ENCODE data around the gene SNAI1. TPM values are rescaled to one million over a fixed set of nuclear protein-coding genes. Genes with fewer than 3 reads are reported as not detected.

SNAI1 gene
- total RNA-seq, 4 donors from 2014 or later, result 0.32 to 0.41 (median 0.40) TPM; not detected in 1

DNA sequence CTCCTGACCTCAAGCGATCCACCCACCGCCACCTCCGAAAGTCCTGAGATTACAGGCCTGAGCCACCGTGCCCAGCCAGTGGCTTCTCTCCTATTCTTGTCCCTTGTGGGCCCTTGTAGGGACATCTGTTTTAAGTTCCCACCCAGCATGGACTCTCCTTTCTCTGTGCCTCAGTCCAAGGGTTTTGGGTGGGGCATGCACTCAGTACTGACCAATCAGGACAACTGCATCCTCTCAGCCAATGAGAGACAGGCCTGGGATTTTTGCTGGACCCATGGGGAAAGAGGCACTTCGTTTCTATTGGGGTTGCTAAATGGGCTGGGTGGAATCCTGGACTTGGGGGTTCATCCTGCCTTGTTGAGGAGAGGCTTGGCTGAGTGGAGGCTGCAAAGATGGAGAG lies 34.4 kb downstream of the SNAI1 start:
- Histone ChIP-seq H3K4me1 (peaks cover 0 to 4% (median 2%) of the 10 kb centered on the region in 4 donors), H3K9me3 (no peaks in the 10 kb centered on the region), H3K27me3 (no peaks in the 10 kb centered on the region), H3K27ac (no peak overlapping the region), H3K36me3 (no peaks in the 10 kb centered on the region), H3K4me3 (no peak overlapping the region)
- in situ Hi-C loops (cut with MboI; ENCODE audit: low pct_ligation_motif_present in 1 of 4, low pct_unique_long_range_greater_than_20kb in 1 of 4, low sequenced_read_pairs in 3 of 4) (no loop called here), intact Hi-C loops (cut with DNase I; ENCODE audit: low total_unique reads) (no loop called here)
- TF ChIP-seq POLR2AphosphoS5 (IDR thresholded peaks at IDR 0.05), result no peak
- no peak for TF ChIP-seq CTCF (IDR thresholded peaks at IDR 0.05)
- TF ChIP-seq POLR2A (IDR thresholded peaks at IDR 0.05), result no peak
- no peak for TF ChIP-seq EP300 (IDR thresholded peaks at IDR 0.05; ENCODE audit: low read depth)
- DNase-seq, result no peak
- 86% methylated on average over 5 of the region's 5 CpGs; no CpG with 5 or more reads in 1 of the 2 donors for WGBS, 2 donors (ENCODE audit: low coverage in 1 of 2)

DNA sequence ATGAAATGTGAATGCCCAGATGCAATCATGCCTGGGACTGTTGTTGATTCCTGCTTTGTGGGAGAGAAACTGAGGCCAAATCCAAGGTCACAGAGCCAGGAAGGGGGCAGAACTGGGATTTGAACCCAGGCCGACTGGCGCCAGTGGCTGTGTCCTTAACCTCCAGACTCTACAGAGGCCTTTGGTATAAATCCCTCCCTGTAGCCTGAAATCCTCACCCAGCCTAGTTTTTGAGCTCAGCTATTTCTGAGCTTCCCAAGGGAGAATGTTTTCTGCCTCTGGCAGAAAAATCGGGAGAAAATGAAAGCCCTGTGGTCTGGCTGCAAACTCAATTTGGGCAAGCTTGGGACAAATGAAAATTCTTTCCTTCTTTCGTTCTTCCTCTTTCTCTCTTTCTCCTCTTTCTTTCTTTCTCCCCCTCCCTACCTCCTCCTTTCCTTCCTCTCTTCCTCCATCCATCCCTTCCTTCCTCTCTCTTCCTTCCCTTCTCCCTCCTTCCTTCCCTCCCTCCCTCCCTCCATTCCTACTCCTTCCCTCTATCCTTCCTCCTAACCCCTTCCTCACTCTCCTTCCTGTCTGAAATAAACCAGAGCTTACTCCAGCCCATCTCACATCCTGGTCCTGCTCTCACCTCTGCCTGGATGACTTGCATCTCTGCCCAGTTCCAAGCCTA lies 34.9 kb downstream of the SNAI1 start:
- H3K36me3 ChIP-seq, result no peaks in the 10 kb centered on the region
- no peaks in the 10 kb centered on the region for H3K27me3 ChIP-seq
- DNase-seq, result no peak
- intact Hi-C loops (cut with DNase I; ENCODE audit: low total_unique reads), result no loop called here
- 77 to 100% methylated on average over 1 to 4 of the region's 4 CpGs for WGBS, 2 donors (ENCODE audit: low coverage in 1 of 2)
- in situ Hi-C loops (cut with MboI; ENCODE audit: low pct_ligation_motif_present in 1 of 4, low pct_unique_long_range_greater_than_20kb in 1 of 4, low sequenced_read_pairs in 3 of 4), result no loop called here
- H3K9me3 ChIP-seq, result no peaks in the 10 kb centered on the region
- TF ChIP-seq POLR2AphosphoS5 (IDR thresholded peaks at IDR 0.05) (no peak), POLR2A (IDR thresholded peaks at IDR 0.05) (no peak), CTCF (IDR thresholded peaks at IDR 0.05) (no peak), EP300 (IDR thresholded peaks at IDR 0.05; ENCODE audit: low read depth) (no peak)
- no peak overlapping the region for H3K27ac ChIP-seq
- H3K4me3 ChIP-seq, result no peak overlapping the region
- peaks cover 0 to 4% (median 0%) of the 10 kb centered on the region in 4 donors for H3K4me1 ChIP-seq

DNA sequence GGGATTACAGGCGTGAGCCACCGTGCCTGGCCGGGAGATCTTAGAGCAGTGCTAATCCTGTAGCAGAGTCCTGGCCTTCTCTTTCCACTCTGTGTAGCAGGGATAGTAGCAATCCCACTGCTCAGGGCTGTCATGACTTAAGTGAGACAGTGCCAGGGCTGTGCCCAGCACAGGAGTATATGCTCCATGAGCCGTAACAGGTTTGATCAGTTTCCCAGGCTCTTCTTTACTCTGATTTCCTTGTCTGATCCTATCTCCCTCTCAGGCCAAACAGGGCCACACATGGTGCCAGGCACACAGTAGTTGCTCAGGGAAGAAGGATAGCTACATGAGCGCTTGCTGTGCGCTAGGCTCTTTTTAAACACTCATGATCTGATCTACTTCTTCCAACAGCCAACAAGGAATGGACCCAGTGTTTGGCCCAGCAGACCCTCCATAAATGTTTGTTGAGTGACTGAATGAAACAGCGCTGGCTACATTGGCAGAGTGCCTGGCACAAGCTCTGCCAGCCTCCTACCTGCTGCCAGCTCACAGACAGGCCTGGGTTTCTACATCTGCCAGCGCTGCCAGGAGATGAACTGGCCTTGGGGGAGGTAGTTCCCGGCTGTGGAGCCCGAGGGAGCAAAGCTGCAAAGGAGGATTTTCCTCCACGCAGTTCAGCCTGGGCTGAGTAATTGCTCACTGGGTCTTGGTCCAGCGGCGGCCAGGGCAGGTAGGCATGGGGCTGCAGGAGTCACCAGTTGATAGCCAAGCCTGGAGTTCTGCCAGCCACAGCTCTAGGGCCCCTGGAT lies 36.9 kb downstream of the SNAI1 start:
- 77% methylated on average over 13 of the region's 13 CpGs; no CpG with 5 or more reads in 1 of the 2 donors for WGBS, 2 donors (ENCODE audit: low coverage in 1 of 2)
- TF ChIP-seq POLR2AphosphoS5 (IDR thresholded peaks at IDR 0.05) (peak in 1 of 3 donors; percentile 11), POLR2A (IDR thresholded peaks at IDR 0.05) (no peak)
- no peak overlapping the region for H3K4me3 ChIP-seq
- H3K27me3 ChIP-seq, result no peaks in the 10 kb centered on the region
- H3K9me3 ChIP-seq, result no peaks in the 10 kb centered on the region
- H3K4me1 ChIP-seq, result peaks cover 0 to 4% (median 0%) of the 10 kb centered on the region in 4 donors
- no peaks in the 10 kb centered on the region for H3K36me3 ChIP-seq
- peak overlapping the region in 2 of 4 donors; percentile 11 to 24 for H3K27ac ChIP-seq
- DNase-seq, result peak; percentile 20
- in situ Hi-C loops (cut with MboI; ENCODE audit: low pct_ligation_motif_present in 1 of 4, low pct_unique_long_range_greater_than_20kb in 1 of 4, low sequenced_read_pairs in 3 of 4), result no loop called here
- intact Hi-C loops (cut with DNase I; ENCODE audit: low total_unique reads), result no loop called here

DNA sequence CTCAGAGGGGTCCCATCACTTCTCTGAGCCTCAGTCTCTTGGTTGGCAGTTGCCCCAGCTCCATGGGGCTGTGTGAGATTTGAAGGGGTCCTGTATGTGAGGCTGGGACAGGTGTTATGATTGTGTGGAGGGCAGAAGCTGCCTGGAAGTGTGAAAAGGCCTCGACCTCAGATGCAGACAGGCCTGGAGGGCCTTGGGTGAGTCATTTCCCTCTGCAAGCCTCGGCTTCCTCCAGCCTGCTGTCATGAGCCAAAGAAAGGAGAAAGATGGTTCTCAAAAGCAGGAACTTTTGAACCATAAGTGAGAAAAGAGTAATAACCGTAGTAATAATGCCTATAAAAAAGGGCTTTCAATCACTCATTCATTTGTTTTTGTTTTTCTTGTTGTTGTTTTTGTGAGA lies 37.5 kb downstream of the SNAI1 start:
- intact Hi-C loops (cut with DNase I; ENCODE audit: low total_unique reads), result no loop called here
- no peaks in the 10 kb centered on the region for H3K36me3 ChIP-seq
- in situ Hi-C loops (cut with MboI; ENCODE audit: low pct_ligation_motif_present in 1 of 4, low pct_unique_long_range_greater_than_20kb in 1 of 4, low sequenced_read_pairs in 3 of 4), result no loop called here
- no peak for TF ChIP-seq POLR2A (IDR thresholded peaks at IDR 0.05)
- no peak for TF ChIP-seq EP300 (IDR thresholded peaks at IDR 0.05; ENCODE audit: low read depth)
- no peak for TF ChIP-seq CTCF (IDR thresholded peaks at IDR 0.05)
- TF ChIP-seq POLR2AphosphoS5 (IDR thresholded peaks at IDR 0.05), result no peak
- peaks cover 0 to 4% (median 0%) of the 10 kb centered on the region in 4 donors for H3K4me1 ChIP-seq
- no peak overlapping the region for H3K4me3 ChIP-seq
- H3K27ac ChIP-seq, result peak overlapping the region in 2 of 4 donors; percentile 11 to 24
- no peaks in the 10 kb centered on the region for H3K9me3 ChIP-seq
- 56 to 71% methylated on average over 3 of the region's 3 CpGs for WGBS, 2 donors (ENCODE audit: low coverage in 1 of 2)
- DNase-seq, result no peak
- no peaks in the 10 kb centered on the region for H3K27me3 ChIP-seq

All from transverse colon (tissue), 4 donors.